ENCODE data around the gene SNRK.

Gene SNRK

GRCh38 chr3:43286115-43286840, at the start of gene SNRK:
Gene SNRK, plus strand, starts transcription at chr3:43286540. Its CDS starts 16,664 bp downstream, at chr3:43303204.
- in situ Hi-C loops (cut with HindIII; ENCODE audit: low sequenced_read_pairs): no loop called here

GRCh38 chr3:43238801-43239200, 47.5 kb upstream of the SNRK start:
- in situ Hi-C loops (cut with HindIII; ENCODE audit: low sequenced_read_pairs): no loop called here

- in situ Hi-C loops (cut with HindIII; ENCODE audit: low sequenced_read_pairs): no loop called here
Observed at GRCh38 chr3:43239755-43240154, 46.6 kb upstream of the SNRK start.

- in situ Hi-C loops (cut with HindIII; ENCODE audit: low sequenced_read_pairs): no loop called here
Observed at GRCh38 chr3:43243590-43244587, 42.5 kb upstream of the SNRK start.

GRCh38 chr3:43244694-43245093, 41.6 kb upstream of the SNRK start:
- in situ Hi-C loops (cut with HindIII; ENCODE audit: low sequenced_read_pairs): no loop called here

GRCh38 chr3:43246976-43247375, 39.4 kb upstream of the SNRK start:
- in situ Hi-C loops (cut with HindIII; ENCODE audit: low sequenced_read_pairs): no loop called here

- in situ Hi-C loops (cut with HindIII; ENCODE audit: low sequenced_read_pairs): no loop called here
Observed at GRCh38 chr3:43247561-43248184, 38.7 kb upstream of the SNRK start.

GRCh38 chr3:43248185-43248583, 38.2 kb upstream of the SNRK start:
- in situ Hi-C loops (cut with HindIII; ENCODE audit: low sequenced_read_pairs): no loop called here

GRCh38 chr3:43248973-43249372, 37.4 kb upstream of the SNRK start:
- in situ Hi-C loops (cut with HindIII; ENCODE audit: low sequenced_read_pairs): no loop called here

- in situ Hi-C loops (cut with HindIII; ENCODE audit: low sequenced_read_pairs): no loop called here
Observed at GRCh38 chr3:43249405-43249804, 36.9 kb upstream of the SNRK start.

GRCh38 chr3:43253294-43253693, 33.0 kb upstream of the SNRK start:
- in situ Hi-C loops (cut with HindIII; ENCODE audit: low sequenced_read_pairs): no loop called here

GRCh38 chr3:43254125-43254524, 32.2 kb upstream of the SNRK start:
- in situ Hi-C loops (cut with HindIII; ENCODE audit: low sequenced_read_pairs): no loop called here

- in situ Hi-C loops (cut with HindIII; ENCODE audit: low sequenced_read_pairs): no loop called here
Observed at GRCh38 chr3:43255662-43256061, 30.7 kb upstream of the SNRK start.

GRCh38 chr3:43256714-43257461, 29.5 kb upstream of the SNRK start:
- in situ Hi-C loops (cut with HindIII; ENCODE audit: low sequenced_read_pairs): no loop called here

- in situ Hi-C loops (cut with HindIII; ENCODE audit: low sequenced_read_pairs): no loop called here
Observed at GRCh38 chr3:43257850-43258249, 28.5 kb upstream of the SNRK start.

GRCh38 chr3:43259626-43260025, 26.7 kb upstream of the SNRK start:
- in situ Hi-C loops (cut with HindIII; ENCODE audit: low sequenced_read_pairs): no loop called here

GRCh38 chr3:43260412-43260811, 25.9 kb upstream of the SNRK start:
- in situ Hi-C loops (cut with HindIII; ENCODE audit: low sequenced_read_pairs): no loop called here

- in situ Hi-C loops (cut with HindIII; ENCODE audit: low sequenced_read_pairs): no loop called here
Observed at GRCh38 chr3:43262194-43262593, 24.1 kb upstream of the SNRK start.

GRCh38 chr3:43266451-43266850, 19.9 kb upstream of the SNRK start:
- in situ Hi-C loops (cut with HindIII; ENCODE audit: low sequenced_read_pairs): no loop called here

GRCh38 chr3:43266995-43267394, 19.3 kb upstream of the SNRK start:
- in situ Hi-C loops (cut with HindIII; ENCODE audit: low sequenced_read_pairs): no loop called here

GRCh38 chr3:43268636-43269035, 17.7 kb upstream of the SNRK start:
- in situ Hi-C loops (cut with HindIII; ENCODE audit: low sequenced_read_pairs): no loop called here

Data from DLD1 (cell line).